ENCODE measurements around the gene PPP3R1. TPM values are rescaled to one million over a fixed set of nuclear protein-coding genes. Genes with fewer than 3 reads are reported as not detected.

The PPP3R1 gene, protein sequence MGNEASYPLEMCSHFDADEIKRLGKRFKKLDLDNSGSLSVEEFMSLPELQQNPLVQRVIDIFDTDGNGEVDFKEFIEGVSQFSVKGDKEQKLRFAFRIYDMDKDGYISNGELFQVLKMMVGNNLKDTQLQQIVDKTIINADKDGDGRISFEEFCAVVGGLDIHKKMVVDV
- total RNA-seq (61.9 and 62.2 TPM in 2 replicates), polyA plus RNA-seq (5.1 and 8.4 TPM in 2 replicates), polyA minus RNA-seq (11.1 and 12.8 TPM in 2 replicates), Bru-seq, nascent RNA (percentile 96 among the genes with signal in this experiment), BruChase-seq, experiment 1, labeled RNA remaining after a 6-hour chase (percentile 100 among the genes with signal in this experiment), BruChase-seq, experiment 2, labeled RNA remaining after a 2-hour chase (percentile 100 among the genes with signal in this experiment)
- 12.7 and 13.0 TPM in 2 replicates for polyA plus RNA-seq (2011; cell fraction: cytosol; rRNA removed)
- 9.2 and 11.3 TPM in 2 replicates for polyA plus RNA-seq (2011; cell fraction: nucleus; rRNA removed)
- 55.7 and 63.8 TPM in 2 replicates for polyA plus RNA-seq (2012)
- polyA minus RNA-seq (2011; cell fraction: cytosol; rRNA and poly(A)+ RNA removed) = 21.4 TPM
- polyA minus RNA-seq (2011; cell fraction: nucleus; rRNA and poly(A)+ RNA removed) = 13.6 and 17.0 TPM in 2 replicates
- long read RNA-seq, partial matches to known transcripts = 0 of 5 reads
- long read RNA-seq, other reads (novel, unspliced or antisense) = 1 of 5 reads

DNA sequence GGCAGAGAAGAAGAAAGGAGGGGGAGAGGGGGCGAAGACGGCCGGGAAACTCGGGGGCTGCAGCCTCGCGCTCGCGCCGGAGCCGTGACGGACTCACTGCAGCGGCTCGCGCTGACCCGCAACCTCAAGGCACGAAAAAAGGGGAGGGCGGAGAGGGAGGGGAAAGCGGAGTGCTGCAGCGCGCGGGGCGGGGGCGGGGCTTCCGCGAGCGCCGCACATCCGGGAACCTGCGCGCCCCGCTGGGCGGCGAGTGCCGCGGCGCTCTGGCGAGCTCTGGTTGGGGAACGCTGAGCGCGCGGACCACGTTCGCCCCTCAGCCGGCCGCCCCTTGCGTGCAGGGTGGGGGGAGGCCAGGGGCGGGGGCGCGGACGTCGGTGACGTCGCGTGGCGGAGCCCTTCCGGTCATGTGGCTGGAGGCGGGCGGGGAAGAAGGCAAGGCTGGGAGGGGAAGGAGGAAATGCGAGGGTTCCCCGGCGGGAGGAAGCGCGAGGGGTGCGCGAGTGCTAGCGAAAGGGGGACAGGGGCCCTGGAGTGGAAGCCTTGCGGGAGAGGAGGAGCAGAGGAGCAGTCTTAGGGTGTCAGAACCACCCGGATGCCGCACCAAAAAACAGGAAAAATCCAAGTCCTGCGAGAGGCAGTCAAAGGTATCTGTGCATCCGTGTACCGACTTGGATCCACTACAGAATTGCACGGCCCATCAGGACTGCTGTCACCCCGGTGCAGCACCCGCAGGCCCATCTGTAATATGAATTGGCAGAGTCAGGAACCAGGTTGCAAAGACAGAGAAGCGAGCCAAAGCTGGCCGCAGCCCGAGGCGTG, at the start of gene PPP3R1:
Gene PPP3R1, minus strand, starts transcription at position 133 of the 819 bp plus-strand sequence. CDS start 405 bp downstream, outside the sequence.
- no peaks in the 10 kb centered on the region for H3K9me1 ChIP-seq (replicated peaks; ENCODE audit: control insufficient read depth, extremely low read depth, insufficient read depth, low read length)
- peak within 1 kb of the TSS; percentile 99 for H3K4me2 ChIP-seq (ENCODE audit: insufficient read depth, low read length)
- peak within 1 kb of the TSS; percentile 91 for H3K27ac ChIP-seq (ENCODE audit: insufficient read depth, low read depth, low read length)
- no peaks in the 10 kb centered on the region for H3K9me3 ChIP-seq (replicated peaks; ENCODE audit: control insufficient read depth, insufficient read depth, low read length)
- peak; percentile 97 for DNase-seq (ENCODE audit: low read depth, low spot score)
- peaks cover 46% of the 10 kb centered on the region for H3K79me2 ChIP-seq (ENCODE audit: control insufficient read depth, insufficient read depth, low read length)
- H3K4me1 ChIP-seq (ENCODE audit: control insufficient read depth, extremely low read depth, insufficient read depth, low read length) = peaks cover 42% of the 10 kb centered on the region
- intact Hi-C loops (cut with micrococcal nuclease) (loop anchor here (1.0 to 10.0 kb wide), 4 partner anchors 68 to 192 kb away; partner anchors contain the start of gene PNO1), dilution Hi-C loops (cut with MboI; ENCODE audit: extremely low pct_ligation_motif_present, low sequenced_read_pairs) (no loop called here)
- FAIRE-seq = peak; percentile 81
- CTCF ChIA-PET = interaction anchor here (0.6 to 4.6 kb wide), 14 partner anchors 8 to 130 kb away, joined by 3 to 60 read pairs (median 5); partner anchors contain the start of genes CNRIP1 and PNO1
- POLR2A ChIA-PET = interaction anchor here (1.2 to 1.4 kb wide), 2 partner anchors 27 to 67 kb away, joined by 3 to 20 read pairs; partner anchors contain the start of gene CNRIP1
- peak within 1 kb of the TSS; percentile 98 for H3K9ac ChIP-seq (replicated peaks; ENCODE audit: extremely low read depth, insufficient read depth, low read length)
- TSS peak; percentile 84 for BruUV-seq (replicated peaks)
- no peaks in the 10 kb centered on the region for H3K36me3 ChIP-seq (ENCODE audit: control insufficient read depth in 2 of 2, extremely low read depth in 1 of 2, insufficient read depth in 2 of 2, low read length in 2 of 2)
- H4K20me1 ChIP-seq (replicated peaks; ENCODE audit: control insufficient read depth, extremely low read depth, insufficient read depth, low read length) = peaks cover 14% of the 10 kb centered on the region
- H3K4me3 ChIP-seq (replicated peaks in 1 of 3; ENCODE audit: insufficient read depth in 1 of 3, low read depth in 1 of 3, low read length in 3 of 3) = peak within 1 kb of the TSS; percentile 59 to 98 (median 96)
- peak; percentile 73 for TF ChIP-seq MAX (IDR thresholded peaks at IDR 0.05; ENCODE audit: insufficient read depth, insufficient read length)
- TF ChIP-seq FOS (IDR thresholded peaks at IDR 0.05; ENCODE audit: borderline replicate concordance, insufficient read depth, low read length) = no peak
- TF ChIP-seq MYC (IDR thresholded peaks at IDR 0.05; ENCODE audit: low read depth, low read length) = peak; percentile 21
- TF ChIP-seq JUN (IDR thresholded peaks at IDR 0.05; ENCODE audit: borderline replicate concordance, insufficient read depth, insufficient read length, low read depth) = no peak
- TF ChIP-seq, protein P1, sequence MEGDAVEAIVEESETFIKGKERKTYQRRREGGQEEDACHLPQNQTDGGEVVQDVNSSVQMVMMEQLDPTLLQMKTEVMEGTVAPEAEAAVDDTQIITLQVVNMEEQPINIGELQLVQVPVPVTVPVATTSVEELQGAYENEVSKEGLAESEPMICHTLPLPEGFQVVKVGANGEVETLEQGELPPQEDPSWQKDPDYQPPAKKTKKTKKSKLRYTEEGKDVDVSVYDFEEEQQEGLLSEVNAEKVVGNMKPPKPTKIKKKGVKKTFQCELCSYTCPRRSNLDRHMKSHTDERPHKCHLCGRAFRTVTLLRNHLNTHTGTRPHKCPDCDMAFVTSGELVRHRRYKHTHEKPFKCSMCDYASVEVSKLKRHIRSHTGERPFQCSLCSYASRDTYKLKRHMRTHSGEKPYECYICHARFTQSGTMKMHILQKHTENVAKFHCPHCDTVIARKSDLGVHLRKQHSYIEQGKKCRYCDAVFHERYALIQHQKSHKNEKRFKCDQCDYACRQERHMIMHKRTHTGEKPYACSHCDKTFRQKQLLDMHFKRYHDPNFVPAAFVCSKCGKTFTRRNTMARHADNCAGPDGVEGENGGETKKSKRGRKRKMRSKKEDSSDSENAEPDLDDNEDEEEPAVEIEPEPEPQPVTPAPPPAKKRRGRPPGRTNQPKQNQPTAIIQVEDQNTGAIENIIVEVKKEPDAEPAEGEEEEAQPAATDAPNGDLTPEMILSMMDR (IDR thresholded peaks at IDR 0.05; ENCODE audit: extremely low read depth in 1 of 2, insufficient read depth in 1 of 2, low read depth in 1 of 2, low read length in 2 of 2) = no peak
- TF ChIP-seq POLR2A (IDR thresholded peaks at IDR 0.05; ENCODE audit: low read depth, low read length) = peak; percentile 91
- TF ChIP-seq EZH2 (IDR thresholded peaks at IDR 0.05; ENCODE audit: borderline replicate concordance, low read depth, low read length, severe bottlenecking) = no peak
- TF ChIP-seq GATA2 (IDR thresholded peaks at IDR 0.05; ENCODE audit: insufficient read depth, insufficient read length, low read depth, low read length) = no peak
- peak; percentile 83 for TF ChIP-seq POLR2AphosphoS5 (IDR thresholded peaks at IDR 0.05; ENCODE audit: insufficient read depth, low read depth, low read length)
- H2AFZ ChIP-seq (ENCODE audit: low read depth, low read length) = peak within 1 kb of the TSS; percentile 89
- no peaks in the 10 kb centered on the region for H3K27me3 ChIP-seq (ENCODE audit: control insufficient read depth in 2 of 2, insufficient read depth in 2 of 2, low read length in 2 of 2)

All from endothelial cell of umbilical vein (primary cell).